ENCODE results near the gene FUCA2. TPM values are rescaled to one million over a fixed set of nuclear protein-coding genes. Genes with fewer than 3 reads are reported as not detected.

Gene FUCA2
- total RNA-seq, 1 donor from 2014 or later = 17.3 TPM

- intact Hi-C loops (cut with micrococcal nuclease) = loop anchor here (1.0 to 5.0 kb wide), 8 partner anchors 9 to 615 kb away; partner anchors contain the start of genes ADAT2, FUCA2, LTV1 and PEX3
Observed at GRCh38 chr6:143536866-143537691, 25.6 kb upstream of the FUCA2 start.

GRCh38 chr6:143536461-143536865 is 24.9 kb upstream of the FUCA2 start:
- intact Hi-C loops (cut with micrococcal nuclease) = loop anchor here (1.0 to 5.0 kb wide), 7 partner anchors 8 to 616 kb away; partner anchors contain the start of genes ADAT2, FUCA2, LTV1 and PEX3

- intact Hi-C loops (cut with micrococcal nuclease) = loop anchor here (5.0 kb wide), 2 partner anchors 593 to 617 kb away; partner anchors contain the start of gene STX11
Observed at GRCh38 chr6:143535189-143535614, 23.7 kb upstream of the FUCA2 start.

GRCh38 chr6:143531720-143532499 is 20.4 kb upstream of the FUCA2 start:
- intact Hi-C loops (cut with micrococcal nuclease) = no loop called here

- intact Hi-C loops (cut with micrococcal nuclease) = loop anchor here (2.0 kb wide), 1 partner anchor 18 kb away; no protein-coding TSS in a partner anchor
Observed at GRCh38 chr6:143529095-143529494, 17.6 kb upstream of the FUCA2 start.

- intact Hi-C loops (cut with micrococcal nuclease) = loop anchor here (1.0 to 2.0 kb wide), 3 partner anchors 8 to 19 kb away; partner anchors contain the start of gene FUCA2
Observed at GRCh38 chr6:143528164-143528811, 16.8 kb upstream of the FUCA2 start.

GRCh38 chr6:143527677-143528076 is 16.2 kb upstream of the FUCA2 start:
- intact Hi-C loops (cut with micrococcal nuclease) = loop anchor here (1.0 to 2.0 kb wide), 3 partner anchors 9 to 19 kb away; partner anchors contain the start of gene FUCA2

GRCh38 chr6:143525356-143525755 is 13.8 kb upstream of the FUCA2 start:
- intact Hi-C loops (cut with micrococcal nuclease) = no loop called here

GRCh38 chr6:143522039-143522600 is 10.6 kb upstream of the FUCA2 start:
- intact Hi-C loops (cut with micrococcal nuclease) = no loop called here

- intact Hi-C loops (cut with micrococcal nuclease) = no loop called here
Observed at GRCh38 chr6:143517447-143517773, 5.9 kb upstream of the FUCA2 start.

GRCh38 chr6:143516690-143517446 is 5.3 kb upstream of the FUCA2 start:
- intact Hi-C loops (cut with micrococcal nuclease) = no loop called here

- intact Hi-C loops (cut with micrococcal nuclease) = no loop called here
Observed at GRCh38 chr6:143515766-143516355, 4.3 kb upstream of the FUCA2 start.

- intact Hi-C loops (cut with micrococcal nuclease) = no loop called here
Observed at GRCh38 chr6:143515061-143515760, 3.7 kb upstream of the FUCA2 start.

GRCh38 chr6:143513410-143513809 is 1.9 kb upstream of the FUCA2 start:
- intact Hi-C loops (cut with micrococcal nuclease) = loop anchor here (1.0 to 5.0 kb wide), 7 partner anchors 62 to 821 kb away; partner anchors contain the start of gene PHACTR2

- intact Hi-C loops (cut with micrococcal nuclease) = loop anchor here (2.0 to 5.0 kb wide), 7 partner anchors 167 to 942 kb away; partner anchors contain the start of genes AIG1 and PHACTR2
Observed at GRCh38 chr6:143510326-143510725, 1.2 kb downstream of the FUCA2 start.

- intact Hi-C loops (cut with micrococcal nuclease) = loop anchor here (10.0 kb wide), 1 partner anchor 1033 kb away; no protein-coding TSS in a partner anchor
Observed at GRCh38 chr6:143507358-143508145, 4.0 kb downstream of the FUCA2 start.

GRCh38 chr6:143506620-143507019 is 4.9 kb downstream of the FUCA2 start:
- intact Hi-C loops (cut with micrococcal nuclease) = loop anchor here (10.0 kb wide), 1 partner anchor 1032 kb away; no protein-coding TSS in a partner anchor

GRCh38 chr6:143506199-143506598 is 5.3 kb downstream of the FUCA2 start:
- intact Hi-C loops (cut with micrococcal nuclease) = loop anchor here (10.0 kb wide), 1 partner anchor 1031 kb away; no protein-coding TSS in a partner anchor

Data from T-helper 1 cell treated with Interleukin-12 subunit alpha and Interleukin-12 subunit beta and Interleukin-4 antibody, amounts not matched to agents 30 ng/mL and 1 ng/mL, for 36 hours (primary cell).